ENCODE measurements around the gene LAG3. TPM values are rescaled to one million over a fixed set of nuclear protein-coding genes. Genes with fewer than 3 reads are reported as not detected.
A peak's percentile ranks its signal among the peaks of the same experiment; 100 is the strongest.

The LAG3 gene
- polyA plus RNA-seq, 1 donor (not counting 4 experiments of a cell fraction or from before 2014, with no cell fraction given): 0.09 TPM

DNA sequence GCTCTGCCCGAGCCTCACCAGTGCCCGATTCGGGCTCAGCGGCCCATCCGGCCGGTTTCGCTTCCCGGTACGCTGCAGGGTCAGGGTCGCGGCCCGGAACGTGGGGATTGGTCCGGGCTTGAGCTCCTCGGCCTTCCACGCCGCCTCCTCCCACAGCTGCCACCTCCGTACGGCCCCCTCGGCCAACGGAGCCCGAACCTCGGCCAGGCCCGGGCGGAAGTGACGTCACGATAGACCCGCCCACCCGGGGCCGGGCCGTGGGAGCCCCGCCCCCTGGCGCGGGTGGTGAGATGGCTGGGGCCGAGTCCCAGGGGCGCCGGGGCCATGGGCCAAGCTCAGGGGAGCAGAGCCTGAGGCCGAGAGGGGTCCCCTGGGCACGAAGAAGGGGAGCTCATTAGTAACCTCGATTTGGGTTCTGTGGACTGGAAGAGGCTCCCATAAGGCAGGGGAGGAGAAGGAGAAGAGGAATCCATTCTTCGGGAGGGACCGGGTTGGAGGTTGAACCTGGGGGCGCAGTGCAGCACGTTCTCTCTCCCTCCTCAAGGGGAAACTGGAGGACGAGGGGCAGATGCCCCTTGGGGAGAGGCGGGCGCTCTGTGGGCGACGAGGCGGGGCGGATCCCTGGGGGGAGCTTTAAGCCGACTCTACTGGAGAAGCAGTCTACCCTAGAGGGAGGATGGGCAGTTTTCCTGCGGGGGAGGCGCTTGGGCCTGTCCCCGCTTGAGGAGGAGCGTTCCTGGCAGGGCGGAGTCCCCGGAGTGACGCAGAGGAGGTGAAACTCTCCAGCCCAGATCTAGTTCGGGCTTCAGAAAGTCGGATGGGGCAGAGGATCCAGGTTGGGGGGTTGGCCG is 19.2 kb upstream of the LAG3 start, which contains the start of gene MLF2:
Gene MLF2, minus strand, starts transcription at position 221 of the 851 bp plus-strand sequence. CDS start 807 bp downstream, outside the sequence.
- peak within 1 kb of the TSS; percentile 94 for H2AFZ ChIP-seq (ENCODE audit: control insufficient read depth, low read length)
- H3K9me3 ChIP-seq (ENCODE audit: control insufficient read depth, low read depth, low read length): no peaks in the 10 kb centered on the region
- dilution Hi-C loops (cut with MboI; ENCODE audit: extremely low pct_ligation_motif_present, low sequenced_read_pairs): no loop called here
- peak; percentile 87 for FAIRE-seq
- H3K27ac ChIP-seq (ENCODE audit: control insufficient read depth, insufficient read depth, low read length): peak within 1 kb of the TSS; percentile 99
- peak within 1 kb of the TSS; percentile 90 for H3K4me2 ChIP-seq (ENCODE audit: control insufficient read depth, extremely low read depth, insufficient read depth, low read depth, low read length)
- H3K27me3 ChIP-seq (ENCODE audit: control insufficient read depth, extremely low read depth, insufficient read depth, low read length): no peaks in the 10 kb centered on the region
- H3K36me3 ChIP-seq (ENCODE audit: control insufficient read depth in 2 of 2, extremely low read depth in 1 of 2, insufficient read depth in 2 of 2, low read length in 2 of 2): peaks cover 17 to 36% of the 10 kb centered on the region in 2 experiments
- H3K4me3 ChIP-seq (ENCODE audit: control insufficient read depth in 2 of 3, extremely low read depth in 1 of 3, insufficient read depth in 2 of 3, low read depth in 1 of 3, low read length in 3 of 3): peak within 1 kb of the TSS; percentile 93 to 94 (median 94)
- H4K20me1 ChIP-seq (ENCODE audit: control insufficient read depth, extremely low read depth, insufficient read depth, low read length): peaks cover 2% of the 10 kb centered on the region
- no peaks in the 10 kb centered on the region for H3K9me1 ChIP-seq (ENCODE audit: control insufficient read depth, extremely low read depth, insufficient read depth, low read length)
- no peak for TF ChIP-seq EZH2 (IDR thresholded peaks at IDR 0.05; ENCODE audit: low read length)
- TF ChIP-seq, protein P1, sequence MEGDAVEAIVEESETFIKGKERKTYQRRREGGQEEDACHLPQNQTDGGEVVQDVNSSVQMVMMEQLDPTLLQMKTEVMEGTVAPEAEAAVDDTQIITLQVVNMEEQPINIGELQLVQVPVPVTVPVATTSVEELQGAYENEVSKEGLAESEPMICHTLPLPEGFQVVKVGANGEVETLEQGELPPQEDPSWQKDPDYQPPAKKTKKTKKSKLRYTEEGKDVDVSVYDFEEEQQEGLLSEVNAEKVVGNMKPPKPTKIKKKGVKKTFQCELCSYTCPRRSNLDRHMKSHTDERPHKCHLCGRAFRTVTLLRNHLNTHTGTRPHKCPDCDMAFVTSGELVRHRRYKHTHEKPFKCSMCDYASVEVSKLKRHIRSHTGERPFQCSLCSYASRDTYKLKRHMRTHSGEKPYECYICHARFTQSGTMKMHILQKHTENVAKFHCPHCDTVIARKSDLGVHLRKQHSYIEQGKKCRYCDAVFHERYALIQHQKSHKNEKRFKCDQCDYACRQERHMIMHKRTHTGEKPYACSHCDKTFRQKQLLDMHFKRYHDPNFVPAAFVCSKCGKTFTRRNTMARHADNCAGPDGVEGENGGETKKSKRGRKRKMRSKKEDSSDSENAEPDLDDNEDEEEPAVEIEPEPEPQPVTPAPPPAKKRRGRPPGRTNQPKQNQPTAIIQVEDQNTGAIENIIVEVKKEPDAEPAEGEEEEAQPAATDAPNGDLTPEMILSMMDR (optimal IDR thresholded peaks at IDR 0.05 in 1 of 3, IDR thresholded peaks at IDR 0.05 in 1 of 3, conservative IDR thresholded peaks at IDR 0.05 in 1 of 3; ENCODE audit: extremely low read depth in 1 of 3, insufficient read depth in 2 of 3, low read length in 3 of 3): peak in 1 of 3 experiments; percentile 89
- H3K4me1 ChIP-seq (ENCODE audit: control insufficient read depth, extremely low read depth, insufficient read depth, low read length): peaks cover 25% of the 10 kb centered on the region
- peak; percentile 95 for DNase-seq (ENCODE audit: low read depth, low spot score)
- H3K9ac ChIP-seq (ENCODE audit: control insufficient read depth, extremely low read depth, insufficient read depth, low read length): peak within 1 kb of the TSS; percentile 97
- peaks cover 31% of the 10 kb centered on the region for H3K79me2 ChIP-seq (ENCODE audit: control insufficient read depth, insufficient read depth, low read length)

DNA sequence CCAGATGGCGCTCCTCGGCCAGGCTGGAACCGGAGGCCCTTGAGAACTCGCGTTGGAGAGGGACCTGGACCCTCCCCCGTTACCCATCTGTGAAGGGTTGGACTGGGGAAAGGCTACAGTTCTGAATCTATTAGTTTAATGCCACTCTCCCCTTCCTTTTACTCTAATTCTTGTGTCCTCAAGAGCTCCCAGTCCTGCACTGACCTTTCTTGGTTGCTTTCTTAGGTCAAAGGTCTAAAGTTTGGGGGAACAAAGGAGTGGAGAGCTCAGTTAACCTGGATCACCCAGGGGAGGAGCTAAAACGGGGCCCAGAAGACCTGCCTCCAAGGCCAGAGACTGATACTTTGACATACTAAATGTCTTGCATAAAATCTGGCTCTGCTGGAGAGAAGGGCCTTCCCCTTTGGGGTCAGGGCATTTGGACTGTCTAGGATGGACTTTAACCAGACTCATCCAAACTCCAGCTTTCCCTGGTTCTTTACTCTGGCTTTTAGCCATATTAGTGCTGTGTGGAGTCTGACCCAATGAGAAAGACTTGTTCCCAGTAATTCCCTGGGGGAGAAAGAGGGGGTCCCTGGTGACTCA is 18.5 kb upstream of the LAG3 start:
- Histone ChIP-seq H3K27ac (ENCODE audit: control insufficient read depth, insufficient read depth, low read length) (no peak overlapping the region), H3K79me2 (ENCODE audit: control insufficient read depth, insufficient read depth, low read length) (peaks cover 30% of the 10 kb centered on the region), H3K4me2 (ENCODE audit: control insufficient read depth, extremely low read depth, insufficient read depth, low read depth, low read length) (no peak overlapping the region), H4K20me1 (ENCODE audit: control insufficient read depth, extremely low read depth, insufficient read depth, low read length) (peaks cover 2% of the 10 kb centered on the region), H3K27me3 (ENCODE audit: control insufficient read depth, extremely low read depth, insufficient read depth, low read length) (no peaks in the 10 kb centered on the region), H3K9me3 (ENCODE audit: control insufficient read depth, low read depth, low read length) (no peaks in the 10 kb centered on the region), H3K4me3 (ENCODE audit: control insufficient read depth in 2 of 3, extremely low read depth in 1 of 3, insufficient read depth in 2 of 3, low read depth in 1 of 3, low read length in 3 of 3) (no peak overlapping the region), H3K9ac (ENCODE audit: control insufficient read depth, extremely low read depth, insufficient read depth, low read length) (no peak overlapping the region), H3K4me1 (ENCODE audit: control insufficient read depth, extremely low read depth, insufficient read depth, low read length) (peaks cover 25% of the 10 kb centered on the region), H2AFZ (ENCODE audit: control insufficient read depth, low read length) (no peak overlapping the region), H3K9me1 (ENCODE audit: control insufficient read depth, extremely low read depth, insufficient read depth, low read length) (no peaks in the 10 kb centered on the region), H3K36me3 (ENCODE audit: control insufficient read depth in 2 of 2, extremely low read depth in 1 of 2, insufficient read depth in 2 of 2, low read length in 2 of 2) (peaks cover 14 to 28% of the 10 kb centered on the region in 2 experiments)
- dilution Hi-C loops (cut with MboI; ENCODE audit: extremely low pct_ligation_motif_present, low sequenced_read_pairs): no loop called here
- TF ChIP-seq EZH2 (IDR thresholded peaks at IDR 0.05; ENCODE audit: low read length): no peak
- TF ChIP-seq, protein P1 (optimal IDR thresholded peaks at IDR 0.05 in 1 of 3, IDR thresholded peaks at IDR 0.05 in 1 of 3, conservative IDR thresholded peaks at IDR 0.05 in 1 of 3; ENCODE audit: extremely low read depth in 1 of 3, insufficient read depth in 2 of 3, low read length in 3 of 3): peak in 2 of 3 experiments; percentile 94 to 96
- DNase-seq (ENCODE audit: low read depth, low spot score): no peak
- no peak for FAIRE-seq
